HAP-1 (cell line): Measurements from ENCODE around the gene MGLL.
"Not testable (repeated sequence)": the region's sequence is repeated elsewhere in the genome, so short reads cannot be mapped to it uniquely, and the experiment has no call there.

ENCODE experiments used
- DNase-seq, 2 experiments: peaks; one replicate each; pipeline ENCODE4 v3.0.0-alpha.2; 2016 to 2020; ENCODE audit warnings: low spot score in 2 of 2
- H3K27me3 ChIP-seq: fragments of 250-450 bp; sonication (Bioruptor Pico); 2 replicates; pipeline ENCODE4 v1.5.1; 2020; ENCODE audit warnings: low read depth, mild to moderate bottlenecking, moderate library complexity
- H3K36me3 ChIP-seq: fragments of 250-450 bp; sonication (Bioruptor Pico); replicated peaks from 2 replicates; pipeline ENCODE4 v1.5.1; 2020; ENCODE audit warnings: mild to moderate bottlenecking
- H3K4me1 ChIP-seq: fragments of 250-450 bp; sonication (Bioruptor Pico); 2 replicates; pipeline ENCODE4 v1.5.1; 2020; ENCODE audit warnings: mild to moderate bottlenecking
- H3K4me3 ChIP-seq: fragments of 250-450 bp; sonication (Bioruptor Pico); 2 replicates; pipeline ENCODE4 v1.5.1; 2020; ENCODE audit warnings: mild to moderate bottlenecking, moderate library complexity
- H3K9me3 ChIP-seq: fragments of 250-450 bp; sonication (Bioruptor Pico); 2 replicates; pipeline ENCODE4 v1.5.1; 2020; ENCODE audit warnings: mild to moderate bottlenecking, moderate library complexity
- in situ Hi-C: fragments of 300-500 bp; cut with MboI; formaldehyde crosslinking; loops from 3 replicates; pipeline ENCODE4 v1.14.3; 2020; ENCODE audit warnings: low sequenced_read_pairs, inconsistent platforms, mixed read lengths

Gene MGLL

DNA sequence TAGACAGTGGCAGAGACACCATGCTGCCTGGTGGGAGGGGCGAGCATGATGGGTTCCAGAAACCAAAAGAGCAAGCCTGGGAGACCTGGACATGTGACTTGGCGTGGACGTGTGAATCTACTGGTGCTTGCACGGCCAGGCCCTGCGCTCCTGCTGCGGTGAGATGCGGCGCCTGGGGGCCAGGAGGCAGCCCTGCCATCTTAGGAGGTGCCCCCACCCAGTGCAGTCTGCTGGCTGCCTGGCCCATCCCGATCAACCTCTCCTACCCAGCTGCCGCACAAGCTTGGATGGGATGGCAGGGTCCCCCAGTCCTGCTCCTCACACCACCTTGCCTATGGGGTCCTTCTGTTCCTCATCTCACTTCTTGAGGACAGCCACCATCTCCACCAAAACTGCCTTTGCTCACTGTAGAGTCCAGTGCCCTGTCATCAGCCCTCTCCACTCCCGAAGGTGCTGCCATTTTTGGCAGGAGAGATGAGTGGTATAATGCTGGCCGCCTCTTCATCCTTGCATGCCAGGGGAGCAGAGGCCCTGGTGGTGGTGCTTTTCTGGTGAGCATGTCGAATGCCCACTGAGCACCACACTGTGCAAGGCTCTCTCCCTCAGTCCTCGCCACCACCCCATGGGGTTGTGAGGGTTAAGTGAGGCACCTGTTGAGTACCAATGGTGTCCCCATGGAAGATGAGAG lies 152.6 kb downstream of the MGLL start:
- no peaks in the 10 kb centered on the region for H3K27me3 ChIP-seq
- in situ Hi-C loops: no loop called here
- no peak overlapping the region for H3K4me3 ChIP-seq
- H3K4me1 ChIP-seq: no peaks in the 10 kb centered on the region
- H3K36me3 ChIP-seq: peaks cover under 1% of the 10 kb centered on the region; the same call in 1 of the 2 replicates
- no peak for DNase-seq
- no peaks in the 10 kb centered on the region for H3K9me3 ChIP-seq

GRCh38 chr3:127668906-127669305 lies 153.4 kb downstream of the MGLL start:
- Histone ChIP-seq H3K36me3 (peaks cover 4% of the 10 kb centered on the region), H3K27me3 (no peaks in the 10 kb centered on the region), H3K4me1 (no peaks in the 10 kb centered on the region), H3K4me3 (no peak overlapping the region), H3K9me3 (no peaks in the 10 kb centered on the region)
- no peak for DNase-seq
- in situ Hi-C loops: no loop called here

- peaks cover 4% of the 10 kb centered on the region for H3K36me3 ChIP-seq
- no peak for DNase-seq
- H3K9me3 ChIP-seq: no peaks in the 10 kb centered on the region
- no peak overlapping the region for H3K4me3 ChIP-seq
- no peaks in the 10 kb centered on the region for H3K4me1 ChIP-seq
- H3K27me3 ChIP-seq: no peaks in the 10 kb centered on the region
- in situ Hi-C loops: no loop called here
These were observed 155.1 kb downstream of the MGLL start for GRCh38 chr3:127667119-127667681.

- H3K4me1 ChIP-seq: no peaks in the 10 kb centered on the region
- no peaks in the 10 kb centered on the region for H3K9me3 ChIP-seq
- DNase-seq: no peak
- peaks cover 4% of the 10 kb centered on the region for H3K36me3 ChIP-seq
- no peak overlapping the region for H3K4me3 ChIP-seq
- H3K27me3 ChIP-seq: no peaks in the 10 kb centered on the region
- in situ Hi-C loops: no loop called here
These were observed 155.6 kb downstream of the MGLL start for GRCh38 chr3:127666676-127667075.

DNA sequence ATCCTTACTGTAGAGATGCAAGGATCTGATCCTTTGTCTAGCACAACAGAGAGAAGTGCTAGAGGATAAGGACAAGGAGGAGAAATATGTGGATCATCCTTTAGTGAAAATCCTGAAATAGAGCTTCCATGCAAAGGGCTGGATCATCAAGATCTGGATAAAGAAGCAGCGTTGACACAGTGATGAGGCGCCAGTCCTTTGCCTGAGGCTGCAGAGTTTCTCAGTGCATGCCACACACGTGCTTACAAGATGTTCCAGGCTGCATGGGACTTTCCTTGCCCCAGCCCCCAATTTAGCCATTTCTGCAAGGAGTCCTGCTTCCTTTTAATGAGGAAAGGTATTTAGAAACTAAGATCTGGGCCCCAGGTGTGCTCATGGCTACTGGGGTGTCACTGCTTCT lies 156.7 kb downstream of the MGLL start:
- peaks cover 4% of the 10 kb centered on the region for H3K36me3 ChIP-seq
- H3K9me3 ChIP-seq: no peaks in the 10 kb centered on the region
- in situ Hi-C loops: no loop called here
- DNase-seq: no peak
- H3K4me3 ChIP-seq: no peak overlapping the region
- no peaks in the 10 kb centered on the region for H3K27me3 ChIP-seq
- H3K4me1 ChIP-seq: no peaks in the 10 kb centered on the region

GRCh38 chr3:127665165-127665564 lies 157.2 kb downstream of the MGLL start:
- peaks cover 4% of the 10 kb centered on the region for H3K36me3 ChIP-seq
- H3K4me3 ChIP-seq: no peak overlapping the region
- no peaks in the 10 kb centered on the region for H3K27me3 ChIP-seq
- no peak for DNase-seq
- no peaks in the 10 kb centered on the region for H3K9me3 ChIP-seq
- no peaks in the 10 kb centered on the region for H3K4me1 ChIP-seq
- in situ Hi-C loops: no loop called here

GRCh38 chr3:127663151-127663550 lies 159.2 kb downstream of the MGLL start:
- DNase-seq: no peak
- Histone ChIP-seq H3K9me3 (no peaks in the 10 kb centered on the region), H3K27me3 (no peaks in the 10 kb centered on the region), H3K4me1 (no peaks in the 10 kb centered on the region), H3K36me3 (peaks cover 4% of the 10 kb centered on the region), H3K4me3 (no peak overlapping the region)
- in situ Hi-C loops: no loop called here

DNA sequence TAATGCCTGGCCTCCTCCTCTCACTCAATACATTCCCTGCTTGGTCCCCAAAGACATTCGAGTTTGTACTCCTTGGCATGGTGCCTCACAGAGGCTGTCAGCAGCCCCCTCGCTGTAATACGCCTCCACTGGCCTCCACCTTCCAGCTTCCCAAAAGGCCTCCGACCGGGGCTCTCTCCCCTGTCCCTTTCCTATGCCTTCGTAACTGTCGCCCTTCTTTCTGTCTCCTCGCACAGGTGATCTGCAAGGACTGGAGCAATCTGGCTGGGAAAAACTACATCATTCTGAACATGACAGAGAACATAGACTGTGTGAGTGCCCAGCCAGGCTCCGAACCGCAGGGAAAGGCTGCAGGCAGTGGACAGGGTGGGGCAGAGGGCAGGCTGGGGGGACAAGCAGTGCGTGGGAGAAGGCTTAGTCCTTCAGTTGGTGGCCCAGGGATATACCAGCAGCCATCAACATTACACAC lies 160.3 kb downstream of the MGLL start:
- H3K36me3 ChIP-seq: peaks cover 4% of the 10 kb centered on the region
- DNase-seq: no peak
- no peaks in the 10 kb centered on the region for H3K9me3 ChIP-seq
- no peaks in the 10 kb centered on the region for H3K27me3 ChIP-seq
- in situ Hi-C loops: no loop called here
- no peak overlapping the region for H3K4me3 ChIP-seq
- H3K4me1 ChIP-seq: no peaks in the 10 kb centered on the region

- Histone ChIP-seq H3K9me3 (no peaks in the 10 kb centered on the region), H3K4me1 (no peaks in the 10 kb centered on the region), H3K36me3 (peaks cover 4% of the 10 kb centered on the region), H3K27me3 (no peaks in the 10 kb centered on the region), H3K4me3 (no peak overlapping the region)
- DNase-seq: no peak
- in situ Hi-C loops: no loop called here
These were observed 160.7 kb downstream of the MGLL start for GRCh38 chr3:127661600-127661999.

DNA sequence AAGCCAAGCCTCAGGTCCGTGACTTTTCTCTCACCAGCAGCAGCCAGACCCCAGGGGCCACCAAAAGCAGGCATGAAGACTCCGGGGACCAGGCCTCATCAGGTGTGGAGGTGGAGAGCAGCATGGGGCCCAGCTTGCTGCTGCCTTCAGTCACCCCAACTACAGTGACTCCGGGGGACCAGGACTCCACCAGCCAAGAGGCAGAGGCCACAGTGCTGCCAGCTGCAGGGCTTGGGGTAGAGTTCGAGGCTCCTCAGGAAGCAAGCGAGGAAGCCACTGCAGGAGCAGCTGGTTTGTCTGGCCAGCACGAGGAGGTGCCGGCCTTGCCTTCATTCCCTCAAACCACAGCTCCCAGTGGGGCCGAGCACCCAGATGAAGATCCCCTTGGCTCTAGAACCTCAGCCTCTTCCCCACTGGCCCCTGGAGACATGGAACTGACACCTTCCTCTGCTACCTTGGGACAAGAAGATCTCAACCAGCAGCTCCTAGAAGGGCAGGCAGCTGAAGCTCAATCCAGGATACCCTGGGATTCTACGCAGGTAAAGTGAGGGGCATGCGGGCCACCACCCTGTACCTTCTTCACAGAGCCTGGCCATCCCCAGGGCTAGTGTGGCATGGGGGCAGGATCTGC lies 161.6 kb downstream of the MGLL start:
- Histone ChIP-seq H3K4me1 (no peaks in the 10 kb centered on the region), H3K9me3 (no peaks in the 10 kb centered on the region), H3K27me3 (no peaks in the 10 kb centered on the region), H3K4me3 (no peak overlapping the region), H3K36me3 (peaks cover 4% of the 10 kb centered on the region)
- DNase-seq: no peak
- in situ Hi-C loops: no loop called here

DNA sequence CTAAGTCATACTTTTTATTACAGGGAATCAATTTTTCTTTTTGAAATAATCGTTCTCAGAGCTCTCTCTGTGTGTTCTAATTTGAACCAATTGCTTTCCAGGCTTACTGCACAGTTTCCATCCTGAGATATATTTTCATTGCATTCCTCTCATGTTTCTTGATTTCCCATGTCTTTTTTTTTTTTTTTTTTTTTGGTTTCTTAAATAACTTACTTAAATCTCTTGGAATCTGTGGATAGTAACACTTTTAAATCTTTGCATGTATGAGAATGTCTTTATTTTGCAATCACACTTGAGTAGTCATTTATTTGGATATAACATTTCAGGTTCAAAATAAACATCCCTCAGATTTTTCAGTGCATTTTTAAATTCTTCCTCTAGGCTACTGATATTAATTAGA lies 164.1 kb downstream of the MGLL start:
- H3K4me1 ChIP-seq: no peaks in the 10 kb centered on the region; the same call in 1 of the 2 replicates
- H3K4me3 ChIP-seq: no peak overlapping the region
- no peaks in the 10 kb centered on the region for H3K9me3 ChIP-seq
- in situ Hi-C loops: no loop called here
- no peaks in the 10 kb centered on the region for H3K27me3 ChIP-seq
- no peak for DNase-seq
- H3K36me3 ChIP-seq: no peaks in the 10 kb centered on the region; the same call in 1 of the 2 replicates

DNA sequence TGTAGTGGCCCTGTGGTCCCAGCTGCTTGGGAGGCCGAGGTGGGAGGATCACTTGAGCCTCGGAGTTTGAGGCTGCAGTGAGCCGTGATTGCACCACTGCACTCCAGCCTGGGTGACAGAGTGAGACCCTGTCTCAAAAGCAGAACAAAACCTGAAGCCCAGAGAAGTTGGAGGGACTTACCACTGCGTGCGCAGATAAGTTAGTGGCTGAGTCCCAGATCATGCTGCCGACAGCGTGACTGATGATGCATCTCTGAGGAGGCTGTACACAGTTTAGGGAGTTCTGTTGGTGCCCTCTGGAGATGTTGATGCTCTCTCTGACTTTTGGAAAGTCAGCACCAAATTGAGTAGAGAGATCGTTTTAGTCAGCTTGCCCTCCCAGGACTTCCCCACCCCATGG lies 165.4 kb downstream of the MGLL start:
- in situ Hi-C loops: no loop called here
- no peaks in the 10 kb centered on the region for H3K27me3 ChIP-seq
- H3K4me1 ChIP-seq: no peaks in the 10 kb centered on the region; the same call in 1 of the 2 replicates
- DNase-seq: no peak
- H3K9me3 ChIP-seq: no peaks in the 10 kb centered on the region
- H3K4me3 ChIP-seq: no peak overlapping the region
- no peaks in the 10 kb centered on the region; the same call in 1 of the 2 replicates for H3K36me3 ChIP-seq

GRCh38 chr3:127655641-127656040 lies 166.7 kb downstream of the MGLL start:
- Histone ChIP-seq H3K36me3 (no peaks in the 10 kb centered on the region; the same call in 1 of the 2 replicates), H3K27me3 (no peaks in the 10 kb centered on the region), H3K9me3 (no peaks in the 10 kb centered on the region), H3K4me1 (no peaks in the 10 kb centered on the region; the same call in 1 of the 2 replicates), H3K4me3 (no peak overlapping the region)
- in situ Hi-C loops: no loop called here
- no peak for DNase-seq

GRCh38 chr3:127654993-127655392 lies 167.3 kb downstream of the MGLL start:
- in situ Hi-C loops: not testable (repeated sequence)

More at GRCh38 chr3:127654993-127655392, 167.3 kb downstream of the MGLL start:
- H3K4me3 ChIP-seq, H3K27me3 ChIP-seq, H3K4me1 ChIP-seq, H3K9me3 ChIP-seq, H3K36me3 ChIP-seq, DNase-seq: not testable (repeated sequence)
